Gastroesophageal sphincter (tissue), 3 donors: ENCODE results near the gene PALMD.

ENCODE experiments used
- EP300 ChIP-seq: sonication (generic); formaldehyde crosslinking; IDR thresholded peaks from one replicate; pipeline ENCODE4 v1.6.1; 2017; ENCODE audit warnings: antibody characterized with exemption, mild to moderate bottlenecking
- POLR2A ChIP-seq, 2 donors: fragments of 450-650 bp; IDR thresholded peaks; one replicate each; pipeline ENCODE4 v1.6.1; 2017; ENCODE audit warnings: antibody characterized with exemption in 2 of 2, mild to moderate bottlenecking in 2 of 2, moderate library complexity in 1 of 2
- POLR2AphosphoS5 ChIP-seq: sonication (generic); formaldehyde crosslinking; IDR thresholded peaks from one replicate; pipeline ENCODE4 v1.6.1; 2017; ENCODE audit warnings: antibody characterized with exemption
- TF ChIP-seq, protein P1 (sequence below), 4 experiments: fragments of 200-600 bp in 2 of 4; fragments of 450-650 bp in 2 of 4; sonication (generic) in 1 of 4; IDR thresholded peaks; one replicate each; pipeline ENCODE4 v1.5.1; 2017 to 2019; ENCODE audit warnings: antibody characterized with exemption in 4 of 4, mild to moderate bottlenecking in 2 of 4, moderate library complexity in 2 of 4

- TF ChIP-seq, protein P1, sequence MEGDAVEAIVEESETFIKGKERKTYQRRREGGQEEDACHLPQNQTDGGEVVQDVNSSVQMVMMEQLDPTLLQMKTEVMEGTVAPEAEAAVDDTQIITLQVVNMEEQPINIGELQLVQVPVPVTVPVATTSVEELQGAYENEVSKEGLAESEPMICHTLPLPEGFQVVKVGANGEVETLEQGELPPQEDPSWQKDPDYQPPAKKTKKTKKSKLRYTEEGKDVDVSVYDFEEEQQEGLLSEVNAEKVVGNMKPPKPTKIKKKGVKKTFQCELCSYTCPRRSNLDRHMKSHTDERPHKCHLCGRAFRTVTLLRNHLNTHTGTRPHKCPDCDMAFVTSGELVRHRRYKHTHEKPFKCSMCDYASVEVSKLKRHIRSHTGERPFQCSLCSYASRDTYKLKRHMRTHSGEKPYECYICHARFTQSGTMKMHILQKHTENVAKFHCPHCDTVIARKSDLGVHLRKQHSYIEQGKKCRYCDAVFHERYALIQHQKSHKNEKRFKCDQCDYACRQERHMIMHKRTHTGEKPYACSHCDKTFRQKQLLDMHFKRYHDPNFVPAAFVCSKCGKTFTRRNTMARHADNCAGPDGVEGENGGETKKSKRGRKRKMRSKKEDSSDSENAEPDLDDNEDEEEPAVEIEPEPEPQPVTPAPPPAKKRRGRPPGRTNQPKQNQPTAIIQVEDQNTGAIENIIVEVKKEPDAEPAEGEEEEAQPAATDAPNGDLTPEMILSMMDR (IDR thresholded peaks at IDR 0.05) = no peak
- no peak for TF ChIP-seq POLR2AphosphoS5
- TF ChIP-seq POLR2A (IDR thresholded peaks at IDR 0.05) = no peak
- TF ChIP-seq EP300 = no peak
These were observed 19.3 kb downstream of the PALMD start for GRCh38 chr1:99665212-99665611.
